ENCODE results near the gene PGBD4. TPM values are rescaled to one million over a fixed set of nuclear protein-coding genes. Genes with fewer than 3 reads are reported as not detected.

The PGBD4 gene
- 1.2 to 1.6 TPM (median 1.5 TPM) in 5 replicates for total RNA-seq (2022; extraction: Qiagen RNA extraction)

DNA sequence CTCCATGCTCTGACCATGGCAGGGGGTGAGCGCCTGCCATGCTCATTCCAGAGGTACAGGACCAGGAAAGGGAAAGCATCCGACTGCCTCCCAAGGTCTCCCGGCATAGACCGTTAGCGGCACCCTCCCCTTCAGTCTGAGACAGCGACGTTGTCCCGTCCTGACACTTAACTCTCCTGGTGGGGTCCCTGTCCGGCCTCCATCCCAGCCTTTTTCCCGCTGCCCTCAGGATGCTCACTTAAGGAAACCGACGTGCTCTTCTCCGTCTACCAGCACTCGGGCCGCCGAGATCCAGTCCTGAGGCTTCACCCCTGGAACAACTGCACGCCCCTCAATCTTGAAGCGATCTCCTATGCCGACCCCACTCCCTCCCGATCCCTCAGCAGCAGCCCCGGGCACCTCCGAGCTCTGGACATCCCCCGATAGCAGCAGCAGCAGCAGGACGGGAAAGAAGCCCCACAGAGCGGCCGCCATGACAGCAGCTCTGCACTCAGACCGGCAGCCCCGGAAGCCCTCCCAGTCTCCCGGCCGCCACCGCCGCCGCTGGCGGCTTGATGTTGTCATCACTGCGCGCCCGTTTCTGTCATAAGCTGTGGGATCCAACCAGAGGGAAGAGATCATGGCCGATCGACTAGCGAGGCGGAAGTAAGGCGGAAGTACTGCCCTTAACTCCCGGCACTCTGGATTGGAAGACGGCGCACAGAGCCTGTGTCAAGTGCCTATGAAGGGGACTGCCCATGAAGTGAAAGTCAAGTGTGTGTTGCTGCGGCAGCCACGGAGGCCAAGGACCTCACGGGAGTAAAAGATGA is at the start of gene PGBD4, which contains the start of gene EMC7:
Gene PGBD4, plus strand, starts transcription at position 718 of the 809 bp plus-strand sequence. CDS start 449 bp downstream, outside the sequence.
Gene EMC7, minus strand, starts transcription at position 497 of the 809 bp plus-strand sequence. Its CDS starts 23 bp downstream, at position 474.

Other genes with a start within 250 kb of the PGBD4 start
- gene CHRM5, start 133.6 kb upstream of the PGBD4 start, total RNA-seq (2022; extraction: Qiagen RNA extraction): 0.02 TPM in 3 of 5 replicates, not detected in the others
- 19.9 to 23.6 TPM (median 21.9 TPM) in 5 replicates for gene AVEN, start 62.9 kb upstream of the PGBD4 start, total RNA-seq (2022; extraction: Qiagen RNA extraction)
- gene EMC7, start 221 bp upstream of the PGBD4 start, total RNA-seq (2022; extraction: Qiagen RNA extraction): 135 to 153 TPM (median 141 TPM) in 5 replicates
- gene KATNBL1, start 108.0 kb downstream of the PGBD4 start, total RNA-seq (2022; extraction: Qiagen RNA extraction): 29.1 to 41.6 TPM (median 33.1 TPM) in 5 replicates
- 196 to 214 TPM (median 199 TPM) in 5 replicates for gene EMC4, start 122.9 kb downstream of the PGBD4 start, total RNA-seq (2022; extraction: Qiagen RNA extraction)
- gene SLC12A6, start 235.7 kb downstream of the PGBD4 start, total RNA-seq (2022; extraction: Qiagen RNA extraction): 4.5 to 8.2 TPM (median 5.3 TPM) in 5 replicates
- gene NOP10, start 241.1 kb downstream of the PGBD4 start, total RNA-seq (2022; extraction: Qiagen RNA extraction): 532 to 604 TPM (median 553 TPM) in 5 replicates
- gene NUTM1, start 241.2 kb downstream of the PGBD4 start, total RNA-seq (2022; extraction: Qiagen RNA extraction): not detected in 5 replicates